ENCODE results near the gene NAV1. TPM values are rescaled to one million over a fixed set of nuclear protein-coding genes. Genes with fewer than 3 reads are reported as not detected.

Gene NAV1
- total and polyA plus RNA-seq, 9 of the 15 experiments (the other 6 are each of a cell fraction or from before 2014, with no cell fraction given): 0.91 to 16.8 (median 3.2) TPM

DNA sequence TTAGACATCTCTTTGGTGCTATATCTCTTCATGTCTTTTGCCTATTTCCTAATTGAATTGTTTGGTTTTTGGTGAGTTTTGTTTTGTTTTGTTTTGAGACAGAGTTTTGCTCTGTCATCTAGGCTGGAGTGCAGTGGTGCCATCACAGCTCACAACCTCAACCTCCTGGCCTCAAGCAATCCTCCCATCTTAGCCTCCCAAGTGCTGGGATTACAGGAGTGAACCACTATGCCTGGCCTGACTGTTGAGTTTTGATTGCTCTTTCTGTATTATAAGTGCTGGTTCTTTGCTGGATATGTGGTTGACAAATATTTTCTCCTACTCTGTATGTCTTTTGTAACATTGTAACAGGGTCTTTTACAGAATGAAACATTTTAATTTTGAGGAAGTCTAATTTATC, 38.0 kb downstream of the NAV1 start (continued):
- no peak for TF ChIP-seq ZFPM2 (CRISPR knock-in tag; IDR thresholded peaks at IDR 0.05)
- TF ChIP-seq NR2F6 (CRISPR knock-in tag; IDR thresholded peaks at IDR 0.05): no peak
- no peak for TF ChIP-seq PHF20 (IDR thresholded peaks at IDR 0.05; ENCODE audit: partially characterized antibody)
- no peak for TF ChIP-seq RBM14 (IDR thresholded peaks at IDR 0.05; ENCODE audit: borderline replicate concordance, insufficient read depth, low read depth, low read length)
- no peak for TF ChIP-seq KLF1 (tag; IDR thresholded peaks at IDR 0.05)
- TF ChIP-seq SNIP1 (IDR thresholded peaks at IDR 0.05; ENCODE audit: low read depth): 0 out of 2 replicates have a peak, but pooled peaks have one; percentile 1
- no peak for TF ChIP-seq BACH1 (tag; IDR thresholded peaks at IDR 0.05)
- no peak for TF ChIP-seq CBX3 (IDR thresholded peaks at IDR 0.05; ENCODE audit: borderline replicate concordance in 1 of 2, low read length in 2 of 2)
- no peak for TF ChIP-seq SMARCE1 (IDR thresholded peaks at IDR 0.05)
- TF ChIP-seq NFRKB (IDR thresholded peaks at IDR 0.05; ENCODE audit: low read depth): peak; percentile 57; the same call in 1 of the 2 replicates
- no peak for TF ChIP-seq ZKSCAN8 (CRISPR knock-in tag; IDR thresholded peaks at IDR 0.05)
- TF ChIP-seq TEAD4 (IDR thresholded peaks at IDR 0.05; ENCODE audit: low read length): no peak
- TF ChIP-seq TEAD4 (CRISPR knock-in tag; IDR thresholded peaks at IDR 0.05; ENCODE audit: borderline replicate concordance): no peak
- no peak for TF ChIP-seq GTF2E2 (tag; IDR thresholded peaks at IDR 0.05)
- TF ChIP-seq RB1 (IDR thresholded peaks at IDR 0.05; ENCODE audit: low read depth): no peak
- TF ChIP-seq ZNF316 (IDR thresholded peaks at IDR 0.05): no peak
- no peak for TF ChIP-seq SRSF3 (IDR thresholded peaks at IDR 0.05; ENCODE audit: insufficient read depth, low read length)
- TF ChIP-seq KDM1A (IDR thresholded peaks at IDR 0.05): peak; percentile 24 to 37; a peak in 1 of 4 replicates
- TF ChIP-seq L3MBTL2 (IDR thresholded peaks at IDR 0.05): no peak
- no peak for TF ChIP-seq CC2D1A (IDR thresholded peaks at IDR 0.05)
- no peak for TF ChIP-seq KAT2B (IDR thresholded peaks at IDR 0.05; ENCODE audit: low read depth, low read length)
- no peak for TF ChIP-seq NEUROD1 (IDR thresholded peaks at IDR 0.05; ENCODE audit: borderline replicate concordance, low read depth, low read length, partially characterized antibody)
- TF ChIP-seq, protein P1, sequence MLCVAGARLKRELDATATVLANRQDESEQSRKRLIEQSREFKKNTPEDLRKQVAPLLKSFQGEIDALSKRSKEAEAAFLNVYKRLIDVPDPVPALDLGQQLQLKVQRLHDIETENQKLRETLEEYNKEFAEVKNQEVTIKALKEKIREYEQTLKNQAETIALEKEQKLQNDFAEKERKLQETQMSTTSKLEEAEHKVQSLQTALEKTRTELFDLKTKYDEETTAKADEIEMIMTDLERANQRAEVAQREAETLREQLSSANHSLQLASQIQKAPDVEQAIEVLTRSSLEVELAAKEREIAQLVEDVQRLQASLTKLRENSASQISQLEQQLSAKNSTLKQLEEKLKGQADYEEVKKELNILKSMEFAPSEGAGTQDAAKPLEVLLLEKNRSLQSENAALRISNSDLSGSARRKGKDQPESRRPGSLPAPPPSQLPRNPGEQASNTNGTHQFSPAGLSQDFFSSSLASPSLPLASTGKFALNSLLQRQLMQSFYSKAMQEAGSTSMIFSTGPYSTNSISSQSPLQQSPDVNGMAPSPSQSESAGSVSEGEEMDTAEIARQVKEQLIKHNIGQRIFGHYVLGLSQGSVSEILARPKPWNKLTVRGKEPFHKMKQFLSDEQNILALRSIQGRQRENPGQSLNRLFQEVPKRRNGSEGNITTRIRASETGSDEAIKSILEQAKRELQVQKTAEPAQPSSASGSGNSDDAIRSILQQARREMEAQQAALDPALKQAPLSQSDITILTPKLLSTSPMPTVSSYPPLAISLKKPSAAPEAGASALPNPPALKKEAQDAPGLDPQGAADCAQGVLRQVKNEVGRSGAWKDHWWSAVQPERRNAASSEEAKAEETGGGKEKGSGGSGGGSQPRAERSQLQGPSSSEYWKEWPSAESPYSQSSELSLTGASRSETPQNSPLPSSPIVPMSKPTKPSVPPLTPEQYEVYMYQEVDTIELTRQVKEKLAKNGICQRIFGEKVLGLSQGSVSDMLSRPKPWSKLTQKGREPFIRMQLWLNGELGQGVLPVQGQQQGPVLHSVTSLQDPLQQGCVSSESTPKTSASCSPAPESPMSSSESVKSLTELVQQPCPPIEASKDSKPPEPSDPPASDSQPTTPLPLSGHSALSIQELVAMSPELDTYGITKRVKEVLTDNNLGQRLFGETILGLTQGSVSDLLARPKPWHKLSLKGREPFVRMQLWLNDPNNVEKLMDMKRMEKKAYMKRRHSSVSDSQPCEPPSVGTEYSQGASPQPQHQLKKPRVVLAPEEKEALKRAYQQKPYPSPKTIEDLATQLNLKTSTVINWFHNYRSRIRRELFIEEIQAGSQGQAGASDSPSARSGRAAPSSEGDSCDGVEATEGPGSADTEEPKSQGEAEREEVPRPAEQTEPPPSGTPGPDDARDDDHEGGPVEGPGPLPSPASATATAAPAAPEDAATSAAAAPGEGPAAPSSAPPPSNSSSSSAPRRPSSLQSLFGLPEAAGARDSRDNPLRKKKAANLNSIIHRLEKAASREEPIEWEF (CRISPR knock-in tag; IDR thresholded peaks at IDR 0.05): no peak
- TF ChIP-seq SMAD4 (CRISPR knock-in tag; conservative IDR thresholded peaks at IDR 0.05): 0 out of 2 replicates have a peak, but pooled peaks have one; percentile 23
- 0 out of 2 replicates have a peak, but pooled peaks have one; percentile 68 for TF ChIP-seq HDGF (IDR thresholded peaks at IDR 0.05)
- TF ChIP-seq, protein P2, sequence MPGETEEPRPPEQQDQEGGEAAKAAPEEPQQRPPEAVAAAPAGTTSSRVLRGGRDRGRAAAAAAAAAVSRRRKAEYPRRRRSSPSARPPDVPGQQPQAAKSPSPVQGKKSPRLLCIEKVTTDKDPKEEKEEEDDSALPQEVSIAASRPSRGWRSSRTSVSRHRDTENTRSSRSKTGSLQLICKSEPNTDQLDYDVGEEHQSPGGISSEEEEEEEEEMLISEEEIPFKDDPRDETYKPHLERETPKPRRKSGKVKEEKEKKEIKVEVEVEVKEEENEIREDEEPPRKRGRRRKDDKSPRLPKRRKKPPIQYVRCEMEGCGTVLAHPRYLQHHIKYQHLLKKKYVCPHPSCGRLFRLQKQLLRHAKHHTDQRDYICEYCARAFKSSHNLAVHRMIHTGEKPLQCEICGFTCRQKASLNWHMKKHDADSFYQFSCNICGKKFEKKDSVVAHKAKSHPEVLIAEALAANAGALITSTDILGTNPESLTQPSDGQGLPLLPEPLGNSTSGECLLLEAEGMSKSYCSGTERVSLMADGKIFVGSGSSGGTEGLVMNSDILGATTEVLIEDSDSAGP (CRISPR knock-in tag; IDR thresholded peaks at IDR 0.05): no peak
- TF ChIP-seq ARID2 (IDR thresholded peaks at IDR 0.05): no peak

Measured in K562 (cell line).